DND-41 (cell line): ENCODE results near the gene RGS7BP.
A peak's percentile ranks its signal among the peaks of the same experiment; 100 is the strongest.

Experiments
- ATAC-seq: fragments of 200-7000 bp; cut with Tn5 transposase; 3 replicates; pipeline ENCODE4 v1.9.1; 2021; ENCODE audit warnings: low read depth; ENCODE audit not compliant: insufficient read depth
- DNase-seq: peaks from one replicate; pipeline ENCODE4 v3.0.0-alpha.2; 2020
- H2AFZ ChIP-seq: 2 replicates; pipeline ENCODE4 v1.6.0; 2012; ENCODE audit warnings: low read depth, low read length
- H3K27ac ChIP-seq: 2 replicates; pipeline ENCODE4 v1.5.1; 2012; ENCODE audit warnings: low read length, inconsistent platforms
- H3K27me3 ChIP-seq: fragments of 200-600 bp; sonication (generic); 2 replicates; pipeline ENCODE4 v1.6.0; 2012; ENCODE audit warnings: low read length, mild to moderate bottlenecking, inconsistent platforms; ENCODE audit not compliant: insufficient read depth, poor library complexity
- H3K36me3 ChIP-seq: 2 replicates; pipeline ENCODE4 v1.5.1; 2012; ENCODE audit warnings: low read length, inconsistent platforms; ENCODE audit not compliant: insufficient read depth
- H3K4me1 ChIP-seq: 2 replicates; pipeline ENCODE4 v1.5.1; 2012; ENCODE audit warnings: mild to moderate bottlenecking, low read length; ENCODE audit not compliant: insufficient read depth
- H3K4me2 ChIP-seq: 2 replicates; pipeline ENCODE4 v1.6.0; 2012; ENCODE audit warnings: mild to moderate bottlenecking, moderate library complexity, low read length, inconsistent platforms; ENCODE audit not compliant: insufficient read depth
- H3K4me3 ChIP-seq, 2 experiments: fragments of 200-600 bp in 1 of 2; shearing (Covaris generic) in 1 of 2; 2 replicates each; pipeline ENCODE4 v1.5.1; 2012 to 2016; ENCODE audit warnings: inconsistent platforms in 2 of 2, low read length in 2 of 2, mild to moderate bottlenecking in 2 of 2, low read depth in 1 of 2, moderate library complexity in 1 of 2
- H3K79me2 ChIP-seq: 2 replicates; pipeline ENCODE4 v1.6.0; 2012; ENCODE audit warnings: low read length, inconsistent platforms; ENCODE audit not compliant: insufficient read depth
- H3K9ac ChIP-seq: 2 replicates; pipeline ENCODE4 v1.6.0; 2012; ENCODE audit warnings: low read depth, mild to moderate bottlenecking, inconsistent platforms, low read length, moderate library complexity
- H3K9me3 ChIP-seq: 2 replicates; pipeline ENCODE4 v1.5.1; 2012; ENCODE audit warnings: low read length, moderate library complexity, mild to moderate bottlenecking, inconsistent platforms; ENCODE audit not compliant: insufficient read depth, severe bottlenecking
- H4K20me1 ChIP-seq: 2 replicates; pipeline ENCODE4 v1.6.0; 2012; ENCODE audit warnings: low read length; ENCODE audit not compliant: insufficient read depth
- EZH2 ChIP-seq: IDR thresholded peaks from 3 replicates; pipeline ENCODE4 v1.6.1; 2012; ENCODE audit warnings: borderline replicate concordance, low read depth, mild to moderate bottlenecking, moderate library complexity, low read length, inconsistent platforms; ENCODE audit not compliant: severe bottlenecking
- TF ChIP-seq, protein P1 (sequence below): IDR thresholded peaks from 2 replicates; pipeline ENCODE4 v1.5.1; 2012; ENCODE audit warnings: borderline replicate concordance, low read length, moderate library complexity, mild to moderate bottlenecking; ENCODE audit not compliant: poor library complexity, severe bottlenecking; ENCODE audit errors: extremely low read depth

Gene RGS7BP

DNA sequence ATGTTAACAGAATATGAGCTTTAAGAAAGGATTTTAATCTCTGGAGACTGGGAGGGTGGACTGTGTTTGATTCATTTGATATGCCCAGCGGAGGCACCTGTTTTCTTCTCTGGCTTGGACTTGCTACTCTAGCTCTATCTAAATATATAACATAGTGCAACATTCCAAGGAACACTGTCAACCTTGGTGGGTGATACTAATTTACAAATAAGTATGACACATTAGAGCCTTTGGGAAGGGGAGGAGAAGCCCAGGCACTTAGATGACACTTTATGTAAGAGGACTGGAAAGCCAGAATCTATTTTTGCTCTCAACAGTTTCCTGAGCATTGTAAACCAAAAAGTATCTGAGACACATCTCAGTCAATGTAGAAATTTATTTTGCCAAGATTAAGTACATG lies 101.1 kb downstream of the RGS7BP start:
- Histone ChIP-seq H3K27ac (no peak overlapping the region), H2AFZ (no peak overlapping the region), H3K9me3 (no peaks in the 10 kb centered on the region), H3K4me1 (no peaks in the 10 kb centered on the region), H3K4me2 (no peak overlapping the region), H3K27me3 (no peaks in the 10 kb centered on the region), H3K9ac (no peak overlapping the region), H3K4me3 (no peak overlapping the region), H3K36me3 (no peaks in the 10 kb centered on the region), H3K79me2 (no peaks in the 10 kb centered on the region), H4K20me1 (no peaks in the 10 kb centered on the region)
- DNase-seq: no peak
- no peak for TF ChIP-seq EZH2
- TF ChIP-seq, protein P1, sequence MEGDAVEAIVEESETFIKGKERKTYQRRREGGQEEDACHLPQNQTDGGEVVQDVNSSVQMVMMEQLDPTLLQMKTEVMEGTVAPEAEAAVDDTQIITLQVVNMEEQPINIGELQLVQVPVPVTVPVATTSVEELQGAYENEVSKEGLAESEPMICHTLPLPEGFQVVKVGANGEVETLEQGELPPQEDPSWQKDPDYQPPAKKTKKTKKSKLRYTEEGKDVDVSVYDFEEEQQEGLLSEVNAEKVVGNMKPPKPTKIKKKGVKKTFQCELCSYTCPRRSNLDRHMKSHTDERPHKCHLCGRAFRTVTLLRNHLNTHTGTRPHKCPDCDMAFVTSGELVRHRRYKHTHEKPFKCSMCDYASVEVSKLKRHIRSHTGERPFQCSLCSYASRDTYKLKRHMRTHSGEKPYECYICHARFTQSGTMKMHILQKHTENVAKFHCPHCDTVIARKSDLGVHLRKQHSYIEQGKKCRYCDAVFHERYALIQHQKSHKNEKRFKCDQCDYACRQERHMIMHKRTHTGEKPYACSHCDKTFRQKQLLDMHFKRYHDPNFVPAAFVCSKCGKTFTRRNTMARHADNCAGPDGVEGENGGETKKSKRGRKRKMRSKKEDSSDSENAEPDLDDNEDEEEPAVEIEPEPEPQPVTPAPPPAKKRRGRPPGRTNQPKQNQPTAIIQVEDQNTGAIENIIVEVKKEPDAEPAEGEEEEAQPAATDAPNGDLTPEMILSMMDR: no peak
- no peak for ATAC-seq

DNA sequence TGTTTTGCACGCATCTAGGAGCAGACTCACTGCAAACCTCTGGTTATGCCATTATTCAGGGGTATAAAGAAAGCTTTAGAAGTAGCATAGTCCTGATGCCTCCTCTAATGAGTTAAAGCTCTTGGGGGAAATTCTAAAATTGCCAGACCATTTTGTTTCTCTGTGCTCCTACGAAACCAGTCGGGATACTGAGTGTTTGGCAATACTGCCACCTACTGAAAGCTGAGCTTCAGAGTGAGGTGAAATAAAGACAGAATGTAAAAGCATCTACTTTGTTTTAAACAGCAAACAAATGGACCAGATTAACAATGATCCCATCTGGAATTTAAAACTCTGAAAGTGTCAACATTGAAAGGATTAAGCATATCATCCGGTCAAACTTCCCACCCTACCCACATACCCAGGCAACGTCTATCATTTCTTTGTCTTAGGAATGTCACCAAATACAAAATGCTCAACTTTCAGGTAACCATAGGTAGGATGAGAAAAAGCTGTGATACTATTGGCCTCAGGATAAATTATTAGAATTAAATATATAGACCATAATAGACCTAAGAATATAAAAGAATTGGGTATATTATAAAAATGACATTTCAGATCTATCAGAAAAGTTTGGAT lies 106.6 kb downstream of the RGS7BP start:
- H2AFZ ChIP-seq: no peak overlapping the region
- no peaks in the 10 kb centered on the region for H3K36me3 ChIP-seq
- H3K9me3 ChIP-seq: no peaks in the 10 kb centered on the region
- no peak overlapping the region for H3K4me2 ChIP-seq
- H3K27me3 ChIP-seq: peaks cover 8% of the 10 kb centered on the region
- peak; percentile 30 for DNase-seq
- ATAC-seq: peak; percentile 58; the same call in 2 of the 3 replicates
- no peak overlapping the region for H3K27ac ChIP-seq
- no peak overlapping the region for H3K9ac ChIP-seq
- no peaks in the 10 kb centered on the region for H4K20me1 ChIP-seq
- no peaks in the 10 kb centered on the region for H3K4me1 ChIP-seq
- no peaks in the 10 kb centered on the region for H3K79me2 ChIP-seq
- H3K4me3 ChIP-seq: no peak overlapping the region
- TF ChIP-seq, protein P1: peak; percentile 77
- TF ChIP-seq EZH2: no peak

DNA sequence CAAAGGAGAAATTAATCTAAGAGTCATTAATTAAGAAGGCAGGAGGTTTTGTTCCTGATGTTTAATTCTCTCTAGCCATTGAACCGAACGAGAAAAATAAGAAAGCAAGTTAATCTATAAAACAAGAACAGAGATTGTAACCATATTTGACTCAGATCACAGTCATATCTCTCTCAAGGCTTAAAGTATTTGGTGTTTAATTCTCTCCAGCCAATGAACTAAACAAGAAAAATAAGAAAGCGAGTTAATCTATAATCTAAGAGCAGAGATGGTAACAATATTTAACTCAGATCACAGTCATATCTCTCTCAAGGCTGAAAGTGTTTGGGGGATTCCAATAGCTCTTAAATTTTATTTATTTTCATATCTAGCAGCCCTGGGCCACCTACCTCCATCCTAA lies 110.1 kb downstream of the RGS7BP start:
- DNase-seq (no peak), ATAC-seq (no peak)
- H2AFZ ChIP-seq: no peak overlapping the region
- H3K9ac ChIP-seq: no peak overlapping the region
- no peak overlapping the region for H3K4me3 ChIP-seq
- no peak overlapping the region for H3K4me2 ChIP-seq
- no peak overlapping the region for H3K27ac ChIP-seq
- H3K4me1 ChIP-seq: no peaks in the 10 kb centered on the region
- no peak for TF ChIP-seq EZH2
- TF ChIP-seq, protein P1: no peak
- no peaks in the 10 kb centered on the region for H4K20me1 ChIP-seq
- H3K9me3 ChIP-seq: no peaks in the 10 kb centered on the region
- H3K79me2 ChIP-seq: no peaks in the 10 kb centered on the region
- H3K27me3 ChIP-seq: peaks cover 8% of the 10 kb centered on the region
- H3K36me3 ChIP-seq: no peaks in the 10 kb centered on the region

DNA sequence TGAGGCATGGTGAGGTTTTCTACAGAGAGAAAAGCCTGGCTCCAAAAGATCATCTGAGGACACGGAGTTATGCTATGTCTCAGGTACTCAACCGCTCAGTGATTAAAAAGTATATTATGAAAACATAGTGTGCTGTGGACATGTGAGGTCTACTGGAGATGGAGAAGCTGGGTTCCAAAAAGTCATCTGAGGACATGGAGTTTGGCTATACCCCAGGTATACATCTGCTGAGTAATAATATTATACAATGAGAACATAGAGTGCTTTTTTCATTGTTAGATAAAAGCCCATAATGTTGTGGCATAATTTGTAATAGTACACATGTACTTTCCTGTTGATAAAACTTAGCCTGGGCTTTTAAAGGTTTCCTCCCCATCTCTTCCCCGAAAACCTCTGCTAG lies 113.8 kb downstream of the RGS7BP start:
- H3K9me3 ChIP-seq: no peaks in the 10 kb centered on the region
- DNase-seq: no peak
- H3K27ac ChIP-seq: no peak overlapping the region
- H3K4me2 ChIP-seq: no peak overlapping the region
- H3K27me3 ChIP-seq: peaks cover 11% of the 10 kb centered on the region
- H3K4me1 ChIP-seq: no peaks in the 10 kb centered on the region
- TF ChIP-seq EZH2: no peak
- TF ChIP-seq, protein P1: no peak
- no peaks in the 10 kb centered on the region for H3K79me2 ChIP-seq
- no peak for ATAC-seq
- H2AFZ ChIP-seq: no peak overlapping the region
- H3K36me3 ChIP-seq: no peaks in the 10 kb centered on the region
- no peak overlapping the region for H3K4me3 ChIP-seq
- no peak overlapping the region for H3K9ac ChIP-seq
- no peaks in the 10 kb centered on the region for H4K20me1 ChIP-seq
